ENCODE results near the gene ROBO1.

GRCh38 chr3:78845605-78846004 lies 922.2 kb downstream of the ROBO1 start:
- TF ChIP-seq POLR2A (IDR thresholded peaks at IDR 0.05) (no peak), CTCF (IDR thresholded peaks at IDR 0.05) (no peak), POLR2AphosphoS5 (IDR thresholded peaks at IDR 0.05; ENCODE audit: insufficient read depth in 1 of 2, low read depth in 1 of 2) (no peak)

Measured in vagina (tissue), 2 donors.